Measurements from ENCODE around the gene SLC6A7.
A peak's percentile ranks its signal among the peaks of the same experiment; 100 is the strongest.

Gene SLC6A7

DNA sequence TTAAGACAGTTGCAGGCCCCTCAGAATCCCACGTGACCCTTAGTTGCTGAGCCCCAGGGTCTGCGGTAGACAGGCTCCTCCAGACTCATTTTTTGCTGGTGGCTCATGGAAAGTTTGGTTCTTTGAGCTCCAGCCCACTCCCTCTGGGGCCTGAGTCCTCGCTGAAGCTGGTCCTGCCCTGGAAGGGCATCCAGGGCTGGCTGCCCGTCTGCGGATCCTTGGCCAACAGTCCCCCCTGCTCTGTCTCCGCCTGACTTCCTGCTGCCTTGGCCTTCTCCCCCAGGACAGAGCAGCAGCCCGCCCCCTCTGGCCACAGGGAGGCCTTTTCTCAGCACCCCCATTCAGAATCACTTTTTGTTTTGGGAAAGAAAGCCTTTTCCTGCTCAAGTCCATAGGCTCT is 24.4 kb downstream of the SLC6A7 start:
- H3K4me2 ChIP-seq: no peak overlapping the region
- no peak overlapping the region for H2AFZ ChIP-seq (ENCODE audit: low read depth)
- no peak overlapping the region for H3K9ac ChIP-seq
- no peaks in the 10 kb centered on the region for H3K36me3 ChIP-seq (ENCODE audit: insufficient read depth)
- TF ChIP-seq, protein P1, sequence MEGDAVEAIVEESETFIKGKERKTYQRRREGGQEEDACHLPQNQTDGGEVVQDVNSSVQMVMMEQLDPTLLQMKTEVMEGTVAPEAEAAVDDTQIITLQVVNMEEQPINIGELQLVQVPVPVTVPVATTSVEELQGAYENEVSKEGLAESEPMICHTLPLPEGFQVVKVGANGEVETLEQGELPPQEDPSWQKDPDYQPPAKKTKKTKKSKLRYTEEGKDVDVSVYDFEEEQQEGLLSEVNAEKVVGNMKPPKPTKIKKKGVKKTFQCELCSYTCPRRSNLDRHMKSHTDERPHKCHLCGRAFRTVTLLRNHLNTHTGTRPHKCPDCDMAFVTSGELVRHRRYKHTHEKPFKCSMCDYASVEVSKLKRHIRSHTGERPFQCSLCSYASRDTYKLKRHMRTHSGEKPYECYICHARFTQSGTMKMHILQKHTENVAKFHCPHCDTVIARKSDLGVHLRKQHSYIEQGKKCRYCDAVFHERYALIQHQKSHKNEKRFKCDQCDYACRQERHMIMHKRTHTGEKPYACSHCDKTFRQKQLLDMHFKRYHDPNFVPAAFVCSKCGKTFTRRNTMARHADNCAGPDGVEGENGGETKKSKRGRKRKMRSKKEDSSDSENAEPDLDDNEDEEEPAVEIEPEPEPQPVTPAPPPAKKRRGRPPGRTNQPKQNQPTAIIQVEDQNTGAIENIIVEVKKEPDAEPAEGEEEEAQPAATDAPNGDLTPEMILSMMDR (conservative IDR thresholded peaks at IDR 0.05; ENCODE audit: low read depth, low read length): no peak
- no peaks in the 10 kb centered on the region for H4K20me1 ChIP-seq (ENCODE audit: insufficient read depth)
- H3K27ac ChIP-seq: no peak overlapping the region
- H3K79me2 ChIP-seq (ENCODE audit: insufficient read depth, low read depth): no peaks in the 10 kb centered on the region
- H3K27me3 ChIP-seq (ENCODE audit: insufficient read depth, low read depth): no peaks in the 10 kb centered on the region
- no peak overlapping the region for H3K4me3 ChIP-seq (IDR thresholded peaks at IDR 0.05; ENCODE audit: insufficient read depth, low read depth, low read length)
- H3K4me1 ChIP-seq (ENCODE audit: low read depth, poor library complexity, severe bottlenecking): no peaks in the 10 kb centered on the region

DNA sequence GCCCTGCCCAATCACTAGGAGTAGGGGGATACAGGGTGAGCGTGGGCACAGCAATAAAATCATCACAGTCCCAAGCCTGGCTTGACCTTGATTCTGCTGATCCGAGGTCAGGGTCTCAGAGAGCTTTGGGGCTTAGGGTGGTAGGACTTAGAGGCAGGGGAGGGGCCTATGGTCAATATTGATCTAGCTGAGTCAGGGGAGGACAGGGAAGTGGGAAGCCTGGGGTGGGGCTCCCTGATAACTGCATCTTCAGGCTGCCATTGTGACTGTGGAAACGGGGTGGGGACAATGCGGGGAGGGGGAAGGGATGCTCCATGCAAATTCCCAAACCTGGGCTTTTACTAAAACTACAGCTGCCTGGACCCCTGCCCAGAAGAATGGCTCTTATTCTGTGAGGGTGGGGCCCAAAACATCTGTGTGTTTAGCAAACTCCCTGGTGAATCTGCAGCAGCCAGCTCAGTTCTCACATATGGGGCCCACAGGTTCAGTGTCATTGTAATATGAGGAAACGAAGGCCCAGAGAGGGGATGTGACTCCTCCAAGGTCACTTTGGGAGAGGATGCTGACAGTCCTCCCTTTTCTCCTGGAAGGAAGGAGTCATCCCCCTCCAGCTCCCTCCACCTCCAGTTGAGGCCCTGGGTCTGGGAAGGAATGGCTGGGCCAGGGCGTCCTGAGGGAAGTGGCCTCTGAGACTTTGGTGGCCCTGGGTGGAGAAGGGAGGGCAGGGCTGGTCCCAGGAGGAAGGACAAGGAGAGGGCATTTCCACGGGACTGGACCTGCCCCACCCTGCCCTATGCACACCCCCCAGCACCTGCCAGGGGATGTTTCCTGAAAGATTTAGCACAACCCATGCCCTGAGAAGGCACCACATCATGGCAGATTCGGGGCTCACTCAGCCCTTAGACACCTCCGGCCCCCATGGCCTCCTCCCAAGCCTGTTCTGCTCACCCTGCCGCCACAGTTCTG is 26.4 kb downstream of the SLC6A7 start:
- TF ChIP-seq, protein P1 (conservative IDR thresholded peaks at IDR 0.05; ENCODE audit: low read depth, low read length): no peak
- H2AFZ ChIP-seq (ENCODE audit: low read depth): no peak overlapping the region
- no peak overlapping the region for H3K9ac ChIP-seq
- H3K27ac ChIP-seq: no peak overlapping the region
- no peaks in the 10 kb centered on the region for H3K79me2 ChIP-seq (ENCODE audit: insufficient read depth, low read depth)
- no peaks in the 10 kb centered on the region for H3K27me3 ChIP-seq (ENCODE audit: insufficient read depth, low read depth)
- no peaks in the 10 kb centered on the region for H4K20me1 ChIP-seq (ENCODE audit: insufficient read depth)
- H3K36me3 ChIP-seq (ENCODE audit: insufficient read depth): no peaks in the 10 kb centered on the region
- no peaks in the 10 kb centered on the region for H3K4me1 ChIP-seq (ENCODE audit: low read depth, poor library complexity, severe bottlenecking)
- no peak overlapping the region for H3K4me3 ChIP-seq (IDR thresholded peaks at IDR 0.05; ENCODE audit: insufficient read depth, low read depth, low read length)
- H3K4me2 ChIP-seq: no peak overlapping the region

DNA sequence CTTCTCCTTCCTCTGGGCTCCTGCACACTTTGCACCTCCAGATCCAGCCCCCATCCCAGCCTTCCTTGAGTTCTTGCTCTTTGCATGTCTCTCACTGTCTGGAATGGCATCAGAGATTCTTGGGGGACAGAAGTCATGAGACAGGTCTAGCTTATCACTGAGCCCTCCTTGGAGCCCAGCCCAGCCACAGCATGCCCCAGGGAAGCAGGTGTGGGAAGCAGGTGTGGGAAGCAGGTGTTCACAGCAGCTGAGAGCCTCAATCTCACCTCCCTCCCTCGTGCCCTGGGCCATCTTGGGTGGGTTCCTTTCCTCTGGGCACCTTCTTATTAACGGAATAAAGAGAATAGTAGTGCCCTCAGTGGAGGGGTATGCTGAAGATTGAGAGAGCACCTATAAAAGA is 27.2 kb downstream of the SLC6A7 start:
- H3K9ac ChIP-seq: no peak overlapping the region
- H3K27me3 ChIP-seq (ENCODE audit: insufficient read depth, low read depth): no peaks in the 10 kb centered on the region
- TF ChIP-seq, protein P1 (conservative IDR thresholded peaks at IDR 0.05; ENCODE audit: low read depth, low read length): no peak
- no peaks in the 10 kb centered on the region for H3K36me3 ChIP-seq (ENCODE audit: insufficient read depth)
- H3K4me1 ChIP-seq (ENCODE audit: low read depth, poor library complexity, severe bottlenecking): no peaks in the 10 kb centered on the region
- no peak overlapping the region for H3K4me3 ChIP-seq (IDR thresholded peaks at IDR 0.05; ENCODE audit: insufficient read depth, low read depth, low read length)
- H3K27ac ChIP-seq: no peak overlapping the region
- H2AFZ ChIP-seq (ENCODE audit: low read depth): no peak overlapping the region
- H4K20me1 ChIP-seq (ENCODE audit: insufficient read depth): no peaks in the 10 kb centered on the region
- H3K79me2 ChIP-seq (ENCODE audit: insufficient read depth, low read depth): no peaks in the 10 kb centered on the region
- H3K4me2 ChIP-seq: no peak overlapping the region

DNA sequence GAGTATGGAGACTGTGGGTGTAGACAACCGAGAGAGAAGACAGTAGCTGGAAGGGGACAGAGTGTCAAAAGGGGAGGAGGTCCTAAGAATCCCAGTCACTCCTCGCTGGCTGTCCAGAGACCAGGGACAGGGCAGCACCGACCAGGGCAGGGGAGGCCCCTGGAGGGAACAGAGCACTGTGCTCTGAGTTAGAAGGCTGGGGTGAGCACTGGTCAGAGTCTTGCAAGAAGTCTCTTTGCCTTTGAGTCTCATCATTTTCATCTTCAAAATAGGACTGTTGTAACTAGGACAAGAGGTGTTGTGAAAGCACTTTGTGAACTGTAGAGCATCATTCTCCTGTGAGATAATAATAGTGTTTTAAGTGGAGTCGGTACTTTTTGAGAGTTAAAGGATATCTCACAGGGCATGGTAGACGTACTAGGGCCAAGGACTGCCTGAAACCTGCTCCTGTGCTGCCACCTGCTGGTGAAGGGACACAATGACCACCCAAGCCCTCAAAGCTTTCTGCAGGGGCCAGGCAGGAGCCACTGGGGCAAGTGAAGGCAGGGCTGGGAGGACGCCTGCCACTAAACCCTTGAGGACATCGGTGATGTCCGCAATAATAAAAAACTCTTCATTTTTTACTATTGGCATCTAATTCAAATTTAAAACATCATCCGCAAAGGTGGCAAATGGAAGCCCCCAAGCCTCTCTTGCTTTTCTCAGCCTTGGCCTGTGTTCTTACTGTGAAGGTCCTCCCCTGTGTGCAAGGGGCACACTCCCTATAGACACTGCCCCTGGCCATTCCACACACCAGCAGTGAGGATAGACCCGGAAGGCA is 28.2 kb downstream of the SLC6A7 start:
- H3K4me3 ChIP-seq (IDR thresholded peaks at IDR 0.05; ENCODE audit: insufficient read depth, low read depth, low read length): no peak overlapping the region

More for the DNA sequence above, 28.2 kb downstream of the SLC6A7 start:
- Histone ChIP-seq H2AFZ (ENCODE audit: low read depth) (peak overlapping the region; percentile 18; the same call in 1 of the 2 replicates), H3K4me1 (ENCODE audit: low read depth, poor library complexity, severe bottlenecking) (no peaks in the 10 kb centered on the region), H3K79me2 (ENCODE audit: insufficient read depth, low read depth) (no peaks in the 10 kb centered on the region), H3K27me3 (ENCODE audit: insufficient read depth, low read depth) (no peaks in the 10 kb centered on the region), H3K4me2 (no peak overlapping the region), H4K20me1 (ENCODE audit: insufficient read depth) (no peaks in the 10 kb centered on the region), H3K9ac (no peak overlapping the region), H3K36me3 (ENCODE audit: insufficient read depth) (no peaks in the 10 kb centered on the region), H3K27ac (no peak overlapping the region)
- TF ChIP-seq, protein P1 (conservative IDR thresholded peaks at IDR 0.05; ENCODE audit: low read depth, low read length): peak; percentile 78
